GM10847 (cell line): ENCODE results near the gene RPL9.

Experiments used
- POLR2A ChIP-seq: IDR thresholded peaks from 2 replicates; pipeline ENCODE4 v1.6.1; 2011; ENCODE audit not compliant: insufficient read length; ENCODE audit errors: extremely low read depth

Gene RPL9

DNA sequence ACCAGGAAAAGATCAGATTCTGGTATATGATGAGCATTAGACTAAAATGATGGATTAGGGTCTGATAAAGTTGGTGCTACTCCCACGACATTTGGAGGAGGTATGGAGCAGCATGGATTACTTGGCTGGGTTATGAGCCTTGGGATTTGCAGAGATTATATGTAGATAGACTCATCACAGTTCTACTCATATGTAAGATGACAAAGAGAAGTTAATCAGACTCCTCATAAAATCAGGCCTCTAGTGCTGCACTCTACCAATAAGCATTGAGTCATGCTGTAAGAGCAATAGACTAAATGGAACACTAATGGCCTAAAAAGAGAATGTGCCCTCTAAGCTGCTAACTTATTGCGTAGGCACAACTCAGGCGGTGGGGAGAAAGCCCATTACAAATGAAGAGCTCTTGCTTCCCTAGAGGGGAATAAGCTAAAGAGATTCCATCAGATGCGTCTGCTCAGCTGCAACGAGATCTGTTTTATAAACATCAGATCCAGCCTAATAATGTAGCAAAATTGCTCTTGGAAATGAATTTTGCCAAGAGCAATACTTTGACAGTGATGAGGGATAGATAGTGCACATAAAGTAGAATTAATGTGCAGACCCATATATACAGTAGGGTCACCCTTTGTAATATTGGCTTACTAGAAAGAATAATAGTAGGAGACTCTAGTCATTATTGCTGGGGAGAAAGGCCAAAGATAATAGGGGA, 17.6 kb upstream of the RPL9 start:
- TF ChIP-seq POLR2A = no peak

DNA sequence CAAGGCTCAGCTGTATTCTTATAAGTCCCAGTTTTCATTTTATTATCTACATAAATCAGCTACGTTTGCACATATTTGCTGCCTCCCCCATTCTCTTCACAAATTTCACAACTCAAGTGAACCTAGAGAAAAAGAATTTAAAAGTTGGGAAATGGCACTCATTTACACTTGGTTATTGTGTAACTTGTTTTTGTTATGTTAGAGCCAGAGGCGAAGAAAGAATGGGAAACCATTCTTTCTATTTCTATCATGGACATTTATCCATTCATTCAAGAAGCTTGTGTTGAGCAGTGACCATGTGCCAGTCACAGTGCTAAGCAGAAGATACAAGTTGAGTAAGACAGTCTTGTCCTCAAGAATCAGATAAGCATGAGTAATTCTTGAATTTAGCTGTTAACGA, 13.7 kb upstream of the RPL9 start:
- no peak for TF ChIP-seq POLR2A

DNA sequence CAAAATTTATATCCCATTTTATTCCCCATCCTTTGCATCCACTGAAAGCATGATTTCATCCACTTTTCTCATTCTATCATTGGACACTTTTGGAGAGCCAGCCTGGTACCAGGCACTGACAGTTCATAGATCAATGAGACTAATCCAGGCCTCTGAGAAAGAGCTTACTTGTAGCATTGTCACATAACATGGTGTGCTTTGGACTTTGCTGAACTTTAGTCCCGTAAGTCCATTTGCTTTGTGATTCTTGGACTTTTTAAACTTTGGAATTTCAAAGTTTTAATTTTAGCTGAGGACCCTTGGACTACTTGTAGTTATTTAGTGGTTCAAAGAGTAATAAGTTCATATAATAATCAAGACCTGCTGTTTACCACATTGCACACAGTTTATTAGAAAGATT, 11.7 kb upstream of the RPL9 start:
- TF ChIP-seq POLR2A = no peak

DNA sequence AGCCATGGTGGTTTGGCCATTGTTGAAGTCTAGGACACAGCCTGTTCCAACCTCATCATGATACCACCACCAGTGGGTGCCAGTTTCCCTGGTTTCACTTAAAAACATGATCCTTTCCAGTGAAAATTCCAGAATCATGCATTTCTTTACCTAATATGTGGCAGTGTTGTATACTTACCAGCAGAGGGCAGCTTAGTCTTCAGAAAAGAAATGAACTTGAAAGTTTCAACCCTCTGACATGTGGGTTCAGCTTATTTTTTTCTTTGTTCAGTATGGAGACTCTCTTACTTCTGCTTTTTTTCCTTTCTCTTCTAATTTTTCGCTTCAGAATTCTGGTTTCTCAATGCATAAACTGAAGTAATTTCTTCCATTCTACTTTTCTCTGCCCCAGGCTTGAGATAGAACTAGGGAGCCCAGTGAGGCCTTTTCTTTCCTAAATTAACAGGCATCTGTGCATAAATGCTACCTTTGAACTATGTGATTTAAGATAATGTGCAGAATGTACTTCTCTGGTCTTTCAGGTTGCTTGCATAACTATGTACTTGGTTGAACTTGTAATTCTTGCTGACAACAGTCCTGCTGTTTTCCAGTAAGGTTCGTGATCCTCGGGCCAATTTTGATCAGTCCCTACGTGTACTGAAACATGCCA, 10.8 kb upstream of the RPL9 start:
- no peak for TF ChIP-seq POLR2A

DNA sequence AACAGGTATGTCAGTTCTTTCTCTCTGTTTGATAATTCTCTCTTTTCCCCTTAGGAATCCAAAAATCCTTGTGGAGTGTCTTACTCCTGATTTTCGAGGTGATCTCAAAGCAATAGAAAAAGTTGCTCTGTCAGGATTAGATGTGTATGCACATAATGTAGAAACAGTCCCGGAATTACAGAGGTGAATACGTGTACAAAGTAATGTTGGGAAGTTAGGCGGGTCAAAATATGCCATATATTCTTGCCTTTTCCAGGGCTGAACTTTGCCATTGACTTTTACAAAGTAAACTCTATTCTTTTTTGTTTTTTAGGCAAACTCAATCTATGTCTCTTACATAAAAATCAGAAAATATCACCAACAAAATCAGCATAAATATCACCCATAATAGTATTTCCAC, 8.7 kb upstream of the RPL9 start:
- TF ChIP-seq POLR2A = no peak

DNA sequence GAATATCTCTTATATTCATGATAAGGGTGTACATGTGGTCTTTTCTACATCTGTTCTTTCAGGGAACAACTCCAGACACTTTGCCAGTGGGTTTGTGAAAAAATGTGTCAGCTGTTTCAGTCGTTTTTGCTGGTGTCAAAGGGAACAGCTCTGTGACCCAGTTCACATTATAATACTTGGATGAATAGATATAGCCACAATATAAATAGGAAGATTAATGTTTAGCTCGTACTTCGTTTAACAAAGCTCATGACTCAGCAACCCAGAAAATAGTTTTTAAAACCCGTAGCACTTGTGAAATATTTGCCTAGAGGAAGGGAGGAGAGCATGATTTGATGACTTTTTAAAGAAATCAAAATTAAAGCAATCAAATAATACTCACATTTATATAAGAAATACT, 8.0 kb upstream of the RPL9 start:
- TF ChIP-seq POLR2A = no peak

DNA sequence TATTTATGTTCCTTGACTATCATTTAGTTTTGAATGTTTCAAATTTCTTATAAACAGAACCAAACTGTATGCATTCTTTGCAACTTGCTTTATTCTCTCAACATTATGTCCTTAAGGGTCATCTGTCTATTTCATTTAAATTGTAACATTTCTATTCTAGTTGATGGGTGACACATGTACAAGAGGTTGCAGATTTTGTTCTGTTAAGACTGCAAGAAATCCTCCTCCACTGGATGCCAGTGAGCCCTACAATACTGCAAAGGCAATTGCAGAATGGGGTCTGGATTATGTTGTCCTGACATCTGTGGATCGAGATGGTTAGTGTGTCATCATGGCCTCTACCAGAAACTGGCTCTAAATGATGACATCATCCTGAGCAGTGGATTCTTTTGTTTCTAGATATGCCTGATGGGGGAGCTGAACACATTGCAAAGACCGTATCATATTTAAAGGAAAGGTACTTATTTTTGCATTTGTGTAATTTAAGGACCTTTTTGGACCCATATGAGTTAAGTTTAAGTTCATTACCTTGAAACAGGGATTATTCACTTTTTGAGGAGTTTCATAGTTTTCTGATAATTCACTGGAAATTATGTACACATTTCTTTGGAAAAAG, 6.3 kb upstream of the RPL9 start:
- TF ChIP-seq POLR2A = no peak

DNA sequence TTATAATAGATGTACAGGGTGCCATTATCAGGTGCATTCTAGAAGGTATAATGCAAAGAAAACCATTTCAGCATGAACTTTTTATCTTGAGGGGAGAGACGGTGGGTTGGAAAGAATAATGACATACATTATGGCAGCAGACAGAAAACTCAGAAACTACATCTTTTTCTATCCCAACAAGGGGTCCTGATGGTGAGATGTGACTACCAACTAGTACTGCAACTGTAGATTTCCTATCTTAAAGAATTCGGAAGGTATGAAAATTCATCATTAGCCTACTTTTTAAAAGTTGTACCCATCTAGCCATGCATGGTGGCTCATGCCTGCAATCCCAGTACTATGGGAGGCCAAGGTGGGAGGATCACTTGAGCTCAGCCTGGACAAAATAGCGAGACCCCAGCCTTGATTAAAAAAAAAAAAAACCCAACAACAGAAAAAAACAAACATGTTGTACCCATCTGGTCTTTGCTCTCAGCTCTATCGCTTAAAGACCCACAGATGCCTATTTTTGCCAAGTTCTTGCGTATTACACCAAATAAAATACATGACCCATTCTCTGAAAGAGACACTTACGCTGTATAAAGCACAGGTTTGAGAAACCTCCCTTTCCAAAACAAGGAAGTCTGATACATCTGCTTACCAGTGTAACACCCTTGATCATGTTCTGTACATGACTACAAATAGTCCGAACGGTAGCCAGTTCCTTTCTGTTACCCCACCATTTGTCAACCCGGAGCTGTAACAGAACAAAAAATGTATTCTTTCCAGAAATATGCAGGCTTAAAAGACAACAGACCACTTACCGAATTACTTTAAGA, 1.6 kb downstream of the RPL9 start:
- TF ChIP-seq POLR2A = no peak

DNA sequence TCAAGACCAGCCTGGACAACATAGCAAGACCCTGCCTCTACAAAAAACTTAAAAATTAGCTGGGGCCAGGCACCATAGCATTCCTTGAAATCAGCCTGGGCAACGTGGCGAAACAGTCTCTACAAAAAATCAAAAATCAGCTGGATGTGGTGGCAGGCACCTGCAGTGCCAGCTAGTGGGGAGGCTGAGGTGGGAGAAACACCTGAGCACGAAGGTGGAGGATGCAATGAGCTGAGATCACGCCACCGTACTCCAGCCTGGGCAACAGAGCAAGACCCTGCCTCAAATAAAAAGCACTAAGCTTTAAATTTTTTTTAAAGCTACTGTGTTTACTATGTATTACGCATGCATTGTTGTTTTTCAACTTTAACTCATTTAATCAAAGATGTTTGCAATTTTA, 3.2 kb downstream of the RPL9 start:
- no peak for TF ChIP-seq POLR2A

DNA sequence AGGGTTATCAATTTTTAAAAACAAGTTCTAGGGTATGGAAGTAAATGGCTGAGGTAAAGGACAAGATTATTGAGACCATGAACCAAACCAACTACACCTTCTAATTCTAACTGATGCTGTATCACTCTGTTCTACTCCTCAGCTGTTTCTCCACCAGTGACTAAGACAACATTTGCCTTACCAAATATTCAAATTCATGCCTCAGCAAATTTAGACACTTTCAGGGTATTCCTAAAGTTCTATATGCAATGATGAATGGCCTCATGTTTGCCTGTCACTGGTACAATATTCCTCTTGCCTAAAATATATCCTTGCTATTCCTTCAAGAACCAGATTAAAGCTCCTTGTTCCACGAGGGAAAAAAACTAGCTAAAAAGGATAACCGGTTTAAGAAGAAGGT, 5.0 kb downstream of the RPL9 start:
- no peak for TF ChIP-seq POLR2A

DNA sequence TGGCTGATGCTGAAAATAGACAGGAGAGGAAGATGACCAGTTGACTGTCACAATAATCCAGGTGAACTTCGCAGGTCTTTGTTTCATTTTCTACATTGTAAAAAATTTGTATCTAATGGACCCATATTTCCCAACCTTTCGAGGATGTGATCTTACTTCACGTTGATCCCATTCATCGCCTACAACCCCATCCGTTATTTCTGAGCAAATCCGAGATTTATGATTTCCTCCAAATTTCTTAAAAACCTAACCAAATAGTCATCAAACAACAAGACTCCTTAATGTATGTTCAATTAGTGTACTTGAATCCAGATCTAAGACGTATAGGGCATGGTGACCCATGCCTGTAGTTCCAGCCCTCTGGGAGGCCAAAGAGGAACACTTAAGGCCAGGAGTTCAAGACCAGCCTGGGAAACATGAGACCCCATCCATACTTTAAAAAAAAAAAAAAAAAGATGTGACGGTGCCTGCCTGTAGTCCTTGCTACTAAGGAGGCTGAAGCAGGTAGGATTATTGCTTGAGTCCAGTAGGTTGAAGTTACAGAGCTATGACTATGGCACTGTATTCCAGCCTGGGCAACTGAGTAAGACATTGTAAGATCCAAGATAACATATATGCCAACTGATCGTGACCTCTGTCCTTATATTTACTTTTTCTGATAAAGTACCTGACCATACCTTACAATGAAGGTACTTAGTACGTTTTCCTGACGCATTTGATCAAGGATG, 5.7 kb downstream of the RPL9 start:
- TF ChIP-seq POLR2A = no peak

DNA sequence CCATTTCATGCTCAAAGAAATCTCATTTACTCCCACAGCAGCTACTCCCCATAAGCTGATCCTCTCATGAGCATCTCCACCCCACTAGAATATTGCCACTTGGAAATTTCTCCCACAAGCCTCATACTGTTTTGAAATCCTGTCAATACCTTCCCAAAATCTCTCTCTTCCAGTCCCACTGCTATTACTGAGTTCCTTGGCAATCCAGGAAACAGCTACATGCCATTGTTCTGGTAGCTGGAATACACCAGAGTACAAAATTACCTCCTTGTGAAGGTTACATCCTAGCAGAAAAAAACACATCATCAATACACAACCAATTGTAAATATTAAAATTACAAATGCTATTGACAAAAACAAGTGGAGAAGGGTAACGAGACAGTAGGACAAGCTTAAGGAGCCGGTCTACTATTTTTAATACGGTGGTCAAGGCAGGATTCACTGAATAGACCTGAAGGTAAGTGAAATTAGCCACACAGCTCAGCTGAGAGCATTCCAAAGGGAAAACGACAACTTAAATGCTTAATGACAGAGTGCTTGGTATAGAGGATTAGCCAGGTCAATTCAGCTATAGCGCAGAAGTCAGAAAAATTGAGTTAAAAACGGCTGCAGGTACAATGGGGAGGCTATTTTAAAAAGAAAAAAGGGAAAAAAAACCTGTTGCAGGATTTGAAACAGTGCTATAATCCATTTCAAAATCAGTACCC, 6.4 kb downstream of the RPL9 start:
- no peak for TF ChIP-seq POLR2A

DNA sequence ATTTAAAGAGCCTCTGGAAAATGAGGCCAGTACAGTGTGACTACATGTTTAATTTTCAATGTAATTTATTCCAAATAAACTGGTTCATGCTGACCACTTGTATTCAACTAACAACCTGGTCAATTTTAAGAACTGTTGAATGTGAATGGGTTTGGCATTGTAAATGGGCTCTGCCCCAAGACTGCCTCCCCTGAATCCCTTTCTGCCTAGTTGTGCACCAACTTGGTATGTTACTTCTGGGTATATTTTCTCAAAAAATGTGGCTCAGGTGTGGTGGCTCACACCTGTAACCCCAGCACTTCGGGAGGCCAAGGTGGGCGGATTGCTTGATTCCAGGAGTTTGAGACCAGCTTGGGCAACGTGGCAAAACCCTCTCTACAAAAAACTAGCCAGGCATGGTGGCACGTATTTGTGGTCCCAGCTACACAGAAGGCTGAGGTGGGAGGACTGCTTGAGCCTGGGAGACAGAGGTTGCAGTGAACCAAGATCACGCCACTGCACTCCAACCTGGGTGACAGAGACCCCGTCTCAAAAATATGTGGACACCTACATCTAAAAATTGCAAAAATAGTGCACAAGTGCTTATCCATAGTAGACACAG, 7.2 kb downstream of the RPL9 start:
- no peak for TF ChIP-seq POLR2A

DNA sequence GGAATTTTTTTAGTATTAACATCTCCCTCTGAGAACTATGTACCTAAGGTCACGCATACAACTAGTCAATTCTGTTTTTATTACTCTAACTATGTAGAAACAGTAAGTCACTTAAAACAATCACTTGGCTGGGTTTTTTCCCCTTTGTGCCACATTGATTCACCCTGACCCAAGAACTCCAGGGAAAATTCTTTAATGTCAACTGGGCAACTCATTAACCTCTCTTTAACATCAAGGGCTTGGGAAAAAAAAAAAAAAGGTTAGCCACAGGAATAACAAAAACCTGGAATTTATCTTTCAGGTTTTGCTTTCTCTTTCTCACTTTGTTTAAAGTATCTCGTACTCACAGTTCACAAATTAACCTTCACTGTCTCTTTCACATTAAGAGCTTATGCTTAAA, 8.1 kb downstream of the RPL9 start:
- TF ChIP-seq POLR2A = no peak
